Measurements from ENCODE around the gene STEAP1B.

STEAP1B gene

DNA sequence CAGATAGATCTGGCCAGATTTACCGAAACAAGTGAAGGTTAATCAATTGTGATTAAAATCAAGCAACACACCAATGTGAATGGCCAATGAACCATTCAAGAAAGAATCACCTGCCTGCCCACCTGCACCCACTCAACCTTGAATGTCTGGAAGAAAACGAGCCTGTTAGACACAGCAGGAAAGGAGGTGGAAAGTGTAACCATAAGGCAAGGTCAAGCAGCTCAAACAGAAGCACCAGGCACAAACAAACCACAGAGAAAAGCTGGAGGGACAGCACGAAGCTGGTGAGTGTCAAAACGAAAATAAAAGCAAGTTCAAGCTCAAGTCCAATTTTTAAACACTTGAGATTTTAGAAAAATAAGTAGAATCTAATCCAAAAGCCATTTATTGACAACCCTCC, 64.9 kb downstream of the STEAP1B start:
- TF ChIP-seq EGR1 (IDR thresholded peaks at IDR 0.05), result 0 out of 2 replicates have a peak, but pooled peaks have one; percentile 27
- no peak for TF ChIP-seq NFIC (IDR thresholded peaks at IDR 0.05)
- TF ChIP-seq FOXM1 (IDR thresholded peaks at IDR 0.05; ENCODE audit: borderline replicate concordance, low read depth), result 0 out of 2 replicates have a peak, but pooled peaks have one; percentile 39
- TF ChIP-seq, protein P1, sequence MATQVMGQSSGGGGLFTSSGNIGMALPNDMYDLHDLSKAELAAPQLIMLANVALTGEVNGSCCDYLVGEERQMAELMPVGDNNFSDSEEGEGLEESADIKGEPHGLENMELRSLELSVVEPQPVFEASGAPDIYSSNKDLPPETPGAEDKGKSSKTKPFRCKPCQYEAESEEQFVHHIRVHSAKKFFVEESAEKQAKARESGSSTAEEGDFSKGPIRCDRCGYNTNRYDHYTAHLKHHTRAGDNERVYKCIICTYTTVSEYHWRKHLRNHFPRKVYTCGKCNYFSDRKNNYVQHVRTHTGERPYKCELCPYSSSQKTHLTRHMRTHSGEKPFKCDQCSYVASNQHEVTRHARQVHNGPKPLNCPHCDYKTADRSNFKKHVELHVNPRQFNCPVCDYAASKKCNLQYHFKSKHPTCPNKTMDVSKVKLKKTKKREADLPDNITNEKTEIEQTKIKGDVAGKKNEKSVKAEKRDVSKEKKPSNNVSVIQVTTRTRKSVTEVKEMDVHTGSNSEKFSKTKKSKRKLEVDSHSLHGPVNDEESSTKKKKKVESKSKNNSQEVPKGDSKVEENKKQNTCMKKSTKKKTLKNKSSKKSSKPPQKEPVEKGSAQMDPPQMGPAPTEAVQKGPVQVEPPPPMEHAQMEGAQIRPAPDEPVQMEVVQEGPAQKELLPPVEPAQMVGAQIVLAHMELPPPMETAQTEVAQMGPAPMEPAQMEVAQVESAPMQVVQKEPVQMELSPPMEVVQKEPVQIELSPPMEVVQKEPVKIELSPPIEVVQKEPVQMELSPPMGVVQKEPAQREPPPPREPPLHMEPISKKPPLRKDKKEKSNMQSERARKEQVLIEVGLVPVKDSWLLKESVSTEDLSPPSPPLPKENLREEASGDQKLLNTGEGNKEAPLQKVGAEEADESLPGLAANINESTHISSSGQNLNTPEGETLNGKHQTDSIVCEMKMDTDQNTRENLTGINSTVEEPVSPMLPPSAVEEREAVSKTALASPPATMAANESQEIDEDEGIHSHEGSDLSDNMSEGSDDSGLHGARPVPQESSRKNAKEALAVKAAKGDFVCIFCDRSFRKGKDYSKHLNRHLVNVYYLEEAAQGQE (IDR thresholded peaks at IDR 0.05; ENCODE audit: low read depth), result no peak
- TF ChIP-seq, protein P2, sequence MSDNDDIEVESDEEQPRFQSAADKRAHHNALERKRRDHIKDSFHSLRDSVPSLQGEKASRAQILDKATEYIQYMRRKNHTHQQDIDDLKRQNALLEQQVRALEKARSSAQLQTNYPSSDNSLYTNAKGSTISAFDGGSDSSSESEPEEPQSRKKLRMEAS (IDR thresholded peaks at IDR 0.05), result peak; percentile 46
- 0 out of 2 replicates have a peak, but pooled peaks have one; percentile 25 for TF ChIP-seq TEAD4 (IDR thresholded peaks at IDR 0.05)
- TF ChIP-seq TCF12 (IDR thresholded peaks at IDR 0.05; ENCODE audit: low read depth), result peak; percentile 76
- TF ChIP-seq TAF1 (IDR thresholded peaks at IDR 0.05; ENCODE audit: low read depth), result no peak
- TF ChIP-seq, protein P3, sequence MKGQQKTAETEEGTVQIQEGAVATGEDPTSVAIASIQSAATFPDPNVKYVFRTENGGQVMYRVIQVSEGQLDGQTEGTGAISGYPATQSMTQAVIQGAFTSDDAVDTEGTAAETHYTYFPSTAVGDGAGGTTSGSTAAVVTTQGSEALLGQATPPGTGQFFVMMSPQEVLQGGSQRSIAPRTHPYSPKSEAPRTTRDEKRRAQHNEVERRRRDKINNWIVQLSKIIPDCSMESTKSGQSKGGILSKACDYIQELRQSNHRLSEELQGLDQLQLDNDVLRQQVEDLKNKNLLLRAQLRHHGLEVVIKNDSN (IDR thresholded peaks at IDR 0.05), result 0 out of 2 replicates have a peak, but pooled peaks have one; percentile 33
- TF ChIP-seq ZBTB7A (IDR thresholded peaks at IDR 0.05; ENCODE audit: low read depth), result no peak
- no peak for TF ChIP-seq YY1 (IDR thresholded peaks at IDR 0.05; ENCODE audit: low read depth)
- peak; percentile 70; the same call in 1 of the 2 replicates for TF ChIP-seq EP300 (IDR thresholded peaks at IDR 0.05; ENCODE audit: borderline replicate concordance)
- no peak for TF ChIP-seq CREB1 (IDR thresholded peaks at IDR 0.05; ENCODE audit: low read depth)
- TF ChIP-seq RAD21 (IDR thresholded peaks at IDR 0.05; ENCODE audit: low read depth), result no peak; the same call in 1 of the 2 replicates
- no peak for TF ChIP-seq CEBPB (IDR thresholded peaks at IDR 0.05)

DNA sequence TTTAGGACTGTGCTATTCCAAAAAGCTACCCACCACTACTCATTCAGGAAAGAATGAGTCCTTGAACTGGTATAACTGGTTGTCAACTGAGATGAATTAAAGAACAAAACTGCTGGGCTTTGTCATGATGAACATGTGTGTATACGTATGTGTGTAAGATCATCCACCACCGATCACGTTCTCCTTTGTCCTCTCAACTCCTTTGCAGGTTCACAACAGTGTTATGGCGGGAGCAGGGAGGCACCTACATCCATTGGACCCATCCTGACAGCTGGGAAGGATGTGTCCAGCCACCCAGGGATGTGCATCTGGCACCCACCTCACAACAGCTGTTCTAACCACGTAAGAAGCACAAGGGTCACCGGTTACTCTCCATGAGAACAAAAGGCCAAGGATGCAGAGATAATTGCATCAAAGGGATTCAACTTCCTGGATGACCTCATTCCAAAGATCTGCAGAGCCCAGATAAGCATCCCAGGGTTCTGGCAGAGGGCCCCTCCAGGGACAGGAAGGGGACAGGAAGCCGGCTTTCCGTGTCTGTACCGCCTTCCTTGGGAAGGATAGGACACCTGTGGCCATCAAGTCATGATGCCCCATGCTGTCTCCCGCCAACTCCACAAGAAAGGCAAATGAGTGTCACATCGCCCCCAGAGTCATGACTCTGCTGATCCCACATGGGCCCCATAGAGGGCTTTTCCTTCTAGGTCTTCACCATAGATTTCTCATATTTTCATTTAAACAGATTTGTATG, 66.1 kb downstream of the STEAP1B start:
- no peak for TF ChIP-seq YY1 (IDR thresholded peaks at IDR 0.05; ENCODE audit: low read depth)
- TF ChIP-seq EP300 (IDR thresholded peaks at IDR 0.05; ENCODE audit: borderline replicate concordance), result no peak
- no peak for TF ChIP-seq NFIC (IDR thresholded peaks at IDR 0.05)
- TF ChIP-seq CREB1 (IDR thresholded peaks at IDR 0.05; ENCODE audit: low read depth), result no peak
- TF ChIP-seq RAD21 (IDR thresholded peaks at IDR 0.05; ENCODE audit: low read depth), result no peak
- TF ChIP-seq CEBPB (IDR thresholded peaks at IDR 0.05), result no peak
- no peak for TF ChIP-seq FOXM1 (IDR thresholded peaks at IDR 0.05; ENCODE audit: borderline replicate concordance, low read depth)
- TF ChIP-seq ZBTB7A (IDR thresholded peaks at IDR 0.05; ENCODE audit: low read depth), result no peak
- TF ChIP-seq TEAD4 (IDR thresholded peaks at IDR 0.05), result no peak
- no peak for TF ChIP-seq EGR1 (IDR thresholded peaks at IDR 0.05)

DNA sequence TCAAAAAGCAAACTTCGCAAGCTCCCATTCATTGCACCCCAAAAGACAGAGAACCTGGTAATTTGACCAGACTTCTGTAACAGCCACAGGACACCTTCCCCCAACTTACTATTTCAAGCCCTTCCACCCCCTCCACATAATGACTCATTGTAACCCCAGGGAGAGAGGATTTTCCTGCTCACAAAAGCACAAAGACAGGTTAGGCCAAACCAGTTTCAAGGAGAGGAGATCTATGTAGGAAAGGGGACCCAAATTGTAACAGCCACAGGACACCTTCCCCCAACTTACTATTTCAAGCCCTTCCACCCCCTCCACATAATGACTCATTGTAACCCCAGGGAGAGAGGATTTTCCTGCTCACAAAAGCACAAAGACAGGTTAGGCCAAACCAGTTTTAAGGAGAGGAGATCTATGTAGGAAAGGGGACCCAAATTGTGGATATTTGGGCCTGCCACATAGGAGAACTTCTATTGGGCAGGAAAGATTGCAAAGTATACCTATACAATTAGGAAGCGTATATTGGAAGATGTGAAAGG, 66.8 kb downstream of the STEAP1B start:
- TF ChIP-seq EP300 (IDR thresholded peaks at IDR 0.05; ENCODE audit: borderline replicate concordance) (peak; percentile 25; the same call in 1 of the 2 replicates), TCF12 (IDR thresholded peaks at IDR 0.05; ENCODE audit: low read depth) (0 out of 2 replicates have a peak, but pooled peaks have one; percentile 28)

DNA sequence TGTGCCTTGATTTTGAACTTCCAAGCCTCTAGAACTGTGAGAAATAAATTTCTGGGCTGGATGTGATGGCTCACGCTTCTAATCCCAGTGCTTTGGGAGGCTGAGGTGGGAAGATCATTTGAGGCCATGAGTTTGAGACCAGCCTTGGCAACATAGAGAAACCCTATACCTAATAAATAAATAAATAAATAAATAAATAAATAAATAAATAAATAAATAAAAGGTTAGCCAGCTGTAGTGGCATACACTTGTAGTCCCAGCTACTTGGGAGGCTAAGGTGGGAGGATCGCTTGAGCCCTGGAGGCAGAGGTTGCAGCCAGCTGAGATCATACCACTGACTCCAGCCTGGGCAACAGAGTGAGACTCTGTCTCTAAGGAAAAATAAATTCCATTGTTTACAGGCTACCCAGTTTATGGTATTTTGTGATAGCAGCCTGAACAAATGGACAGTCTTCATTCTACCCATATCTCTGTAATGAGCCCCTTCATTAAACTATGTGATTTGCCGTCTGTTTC, 67.7 kb downstream of the STEAP1B start:
- TF ChIP-seq EGR1 (IDR thresholded peaks at IDR 0.05) (no peak), FOXM1 (IDR thresholded peaks at IDR 0.05; ENCODE audit: borderline replicate concordance, low read depth) (no peak), TCF12 (IDR thresholded peaks at IDR 0.05; ENCODE audit: low read depth) (no peak), ZBTB7A (IDR thresholded peaks at IDR 0.05; ENCODE audit: low read depth) (no peak), TEAD4 (IDR thresholded peaks at IDR 0.05) (no peak), TAF1 (IDR thresholded peaks at IDR 0.05; ENCODE audit: low read depth) (no peak), RAD21 (IDR thresholded peaks at IDR 0.05; ENCODE audit: low read depth) (no peak), CEBPB (IDR thresholded peaks at IDR 0.05) (no peak)
- TF ChIP-seq, protein P3 (IDR thresholded peaks at IDR 0.05), result no peak
- TF ChIP-seq, protein P2 (IDR thresholded peaks at IDR 0.05), result no peak
- TF ChIP-seq, protein P1 (IDR thresholded peaks at IDR 0.05; ENCODE audit: low read depth), result no peak

DNA sequence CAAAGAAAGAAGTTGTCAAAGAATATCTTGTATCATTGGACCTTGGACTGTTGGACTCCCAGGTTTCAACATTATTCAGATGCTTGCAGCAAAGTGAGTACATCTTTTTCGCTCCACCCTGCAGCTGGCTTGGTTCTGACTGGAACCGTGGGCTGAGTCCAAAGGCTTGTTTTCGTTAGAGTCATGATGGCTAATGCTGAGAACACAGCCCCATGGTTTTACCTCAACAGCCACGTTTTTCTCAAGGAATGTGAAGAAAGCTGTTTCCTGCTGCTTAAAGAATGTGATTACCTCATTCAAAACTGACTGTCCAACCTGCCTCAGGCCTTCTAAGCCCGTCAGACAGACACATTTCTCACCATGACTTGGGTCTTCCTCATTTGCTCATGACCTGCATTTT, 69.5 kb downstream of the STEAP1B start:
- no peak for TF ChIP-seq NFIC (IDR thresholded peaks at IDR 0.05)
- TF ChIP-seq TCF12 (IDR thresholded peaks at IDR 0.05; ENCODE audit: low read depth), result no peak
- TF ChIP-seq, protein P1 (IDR thresholded peaks at IDR 0.05; ENCODE audit: low read depth), result no peak

Data from Ishikawa (cell line).